Measurements from ENCODE around the gene SYNE1.
"Not testable (repeated sequence)": the region's sequence is repeated elsewhere in the genome, so short reads cannot be mapped to it uniquely, and the experiment has no call there.

Gene SYNE1

DNA sequence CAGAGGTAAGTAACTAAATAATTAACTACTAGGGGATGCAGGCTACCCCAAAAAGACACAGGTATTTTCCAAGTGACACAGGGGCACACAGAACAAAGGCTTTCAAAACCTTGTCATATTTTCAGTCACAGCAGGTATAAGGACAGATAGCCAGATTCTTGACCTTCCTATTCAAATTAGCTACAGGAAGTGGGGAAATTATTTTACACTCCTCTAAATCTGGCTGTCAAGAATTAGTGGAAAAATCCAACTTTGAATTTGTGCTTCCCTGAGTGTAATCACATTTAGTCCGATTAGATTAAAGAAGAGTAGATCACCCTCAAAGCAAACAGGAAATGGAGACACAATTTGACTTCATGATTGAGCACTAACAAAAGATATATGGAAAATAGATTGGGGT, 60.6 kb downstream of the SYNE1 start:
- no peak overlapping the region for H3K4me3 ChIP-seq (ENCODE audit: low read length)
- no peaks in the 10 kb centered on the region for H3K36me3 ChIP-seq (ENCODE audit: control insufficient read depth, insufficient read depth, low read length)
- H3K9ac ChIP-seq (ENCODE audit: low read length) = no peak overlapping the region
- H3K27me3 ChIP-seq (ENCODE audit: control insufficient read depth, insufficient read depth, low read length) = no peaks in the 10 kb centered on the region
- no peak overlapping the region for H3K27ac ChIP-seq (ENCODE audit: low read depth, low read length)
- H3K4me1 ChIP-seq (ENCODE audit: control insufficient read depth, insufficient read depth, low read length) = no peaks in the 10 kb centered on the region

DNA sequence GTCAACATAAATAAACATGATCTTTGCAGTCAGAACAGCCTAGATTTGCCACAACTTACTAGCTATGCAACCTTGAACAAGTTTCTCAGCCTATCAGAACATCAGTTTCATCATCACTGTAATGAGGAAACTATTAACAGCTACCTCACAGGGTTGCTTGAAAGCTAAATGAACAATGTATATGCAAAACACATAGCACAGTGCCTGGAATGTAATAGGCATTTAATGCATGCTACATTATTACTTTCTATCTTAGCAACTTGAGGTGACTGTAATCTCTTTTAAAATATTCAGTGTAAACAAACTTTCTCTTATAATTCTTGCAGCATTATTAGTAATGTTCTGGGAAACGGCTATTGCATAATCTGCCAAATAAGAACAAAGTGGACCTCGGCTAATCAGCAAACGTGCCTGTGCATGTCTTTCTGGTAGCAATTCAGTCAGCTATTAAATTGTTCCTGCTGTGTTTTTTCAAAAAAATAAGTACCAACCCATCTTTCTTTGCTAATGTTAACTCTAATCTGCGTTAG, 61.5 kb downstream of the SYNE1 start:
- H3K27me3 ChIP-seq (ENCODE audit: control insufficient read depth, insufficient read depth, low read length) = no peaks in the 10 kb centered on the region
- no peaks in the 10 kb centered on the region for H3K4me1 ChIP-seq (ENCODE audit: control insufficient read depth, insufficient read depth, low read length)
- no peak overlapping the region for H3K27ac ChIP-seq (ENCODE audit: low read depth, low read length)
- H3K4me3 ChIP-seq (ENCODE audit: low read length) = no peak overlapping the region
- no peak overlapping the region for H3K9ac ChIP-seq (ENCODE audit: low read length)
- H3K36me3 ChIP-seq (ENCODE audit: control insufficient read depth, insufficient read depth, low read length) = no peaks in the 10 kb centered on the region

DNA sequence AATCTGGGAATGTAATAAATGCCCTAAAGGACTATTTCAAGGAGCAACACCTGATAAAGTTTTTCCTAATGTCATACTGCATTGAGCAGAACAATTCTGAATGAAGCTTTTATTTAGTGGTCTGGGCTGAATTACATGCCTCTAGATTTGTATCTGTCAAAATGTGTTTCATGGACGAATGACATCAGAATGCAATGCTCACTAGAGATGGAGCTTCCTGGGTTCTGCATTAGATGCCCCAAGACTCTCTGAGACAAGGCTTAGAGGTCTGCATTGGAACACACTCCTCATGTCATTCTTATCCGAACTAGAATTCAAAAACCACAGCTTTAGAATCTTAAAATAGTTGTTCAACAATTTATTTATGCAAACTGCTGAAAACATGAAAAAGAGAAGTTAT, 62.0 kb downstream of the SYNE1 start:
- Histone ChIP-seq H3K27me3 (ENCODE audit: control insufficient read depth, insufficient read depth, low read length) (no peaks in the 10 kb centered on the region), H3K4me3 (ENCODE audit: low read length) (no peak overlapping the region), H3K36me3 (ENCODE audit: control insufficient read depth, insufficient read depth, low read length) (no peaks in the 10 kb centered on the region), H3K9ac (ENCODE audit: low read length) (no peak overlapping the region), H3K27ac (ENCODE audit: low read depth, low read length) (no peak overlapping the region), H3K4me1 (ENCODE audit: control insufficient read depth, insufficient read depth, low read length) (no peaks in the 10 kb centered on the region)

- no peaks in the 10 kb centered on the region for H3K36me3 ChIP-seq (ENCODE audit: control insufficient read depth, insufficient read depth, low read length)
- no peak overlapping the region for H3K4me3 ChIP-seq (ENCODE audit: low read length)
- H3K4me1 ChIP-seq (ENCODE audit: control insufficient read depth, insufficient read depth, low read length) = no peaks in the 10 kb centered on the region
- no peak overlapping the region for H3K9ac ChIP-seq (ENCODE audit: low read length)
- no peak overlapping the region for H3K27ac ChIP-seq (ENCODE audit: low read depth, low read length)
- no peaks in the 10 kb centered on the region for H3K27me3 ChIP-seq (ENCODE audit: control insufficient read depth, insufficient read depth, low read length)
These were observed 63.4 kb downstream of the SYNE1 start for GRCh38 chr6:152573762-152574161.

DNA sequence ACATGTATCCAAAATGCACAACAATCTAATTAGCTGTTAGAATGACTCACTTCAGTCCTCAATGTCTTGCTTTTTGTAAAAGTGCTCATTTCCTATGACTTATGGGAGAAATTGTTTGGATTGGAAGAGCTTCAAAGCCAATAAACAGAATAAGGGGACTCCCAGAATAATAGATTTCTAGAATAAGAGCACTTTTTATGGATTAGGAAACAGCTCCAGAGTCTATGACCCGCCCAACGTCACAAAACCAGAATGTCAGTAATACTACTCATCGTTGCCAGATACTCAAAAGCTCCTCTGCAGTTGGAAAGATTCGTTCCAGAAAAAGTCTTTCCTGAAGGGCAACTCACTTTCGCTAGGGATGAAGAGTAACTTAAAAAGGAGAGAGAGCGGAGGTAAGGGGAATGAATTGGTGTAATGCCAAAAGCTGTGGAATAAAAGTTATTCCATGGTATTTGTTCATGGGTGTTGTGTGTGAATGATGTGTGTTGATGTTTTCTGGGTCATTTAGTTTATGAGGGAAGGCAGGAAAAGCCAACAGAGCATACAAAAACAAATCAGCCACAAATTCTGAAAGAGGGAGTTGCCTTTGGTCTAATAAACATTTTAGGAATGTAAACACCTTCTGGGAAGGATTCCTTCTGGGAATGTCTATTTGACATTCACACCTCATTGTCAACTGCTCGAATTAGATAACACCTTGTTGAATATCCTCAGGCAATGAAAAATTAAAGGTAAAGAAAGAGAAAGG, 64.6 kb downstream of the SYNE1 start:
- Histone ChIP-seq H3K27me3 (ENCODE audit: control insufficient read depth, insufficient read depth, low read length) (no peaks in the 10 kb centered on the region), H3K4me1 (ENCODE audit: control insufficient read depth, insufficient read depth, low read length) (no peaks in the 10 kb centered on the region), H3K4me3 (ENCODE audit: low read length) (no peak overlapping the region), H3K36me3 (ENCODE audit: control insufficient read depth, insufficient read depth, low read length) (no peaks in the 10 kb centered on the region), H3K27ac (ENCODE audit: low read depth, low read length) (no peak overlapping the region), H3K9ac (ENCODE audit: low read length) (no peak overlapping the region)

- H3K4me3 ChIP-seq (ENCODE audit: low read length) = no peak overlapping the region
- H3K4me1 ChIP-seq (ENCODE audit: control insufficient read depth, insufficient read depth, low read length) = no peaks in the 10 kb centered on the region
- H3K27ac ChIP-seq (ENCODE audit: low read depth, low read length) = no peak overlapping the region
- H3K27me3 ChIP-seq (ENCODE audit: control insufficient read depth, insufficient read depth, low read length) = no peaks in the 10 kb centered on the region
- no peak overlapping the region for H3K9ac ChIP-seq (ENCODE audit: low read length)
- H3K36me3 ChIP-seq (ENCODE audit: control insufficient read depth, insufficient read depth, low read length) = no peaks in the 10 kb centered on the region
These were observed 65.2 kb downstream of the SYNE1 start for GRCh38 chr6:152571943-152572337.

- no peaks in the 10 kb centered on the region for H3K4me1 ChIP-seq (ENCODE audit: control insufficient read depth, insufficient read depth, low read length)
- H3K4me3 ChIP-seq (ENCODE audit: low read length) = no peak overlapping the region
- no peak overlapping the region for H3K9ac ChIP-seq (ENCODE audit: low read length)
- H3K36me3 ChIP-seq (ENCODE audit: control insufficient read depth, insufficient read depth, low read length) = no peaks in the 10 kb centered on the region
- no peak overlapping the region for H3K27ac ChIP-seq (ENCODE audit: low read depth, low read length)
- no peaks in the 10 kb centered on the region for H3K27me3 ChIP-seq (ENCODE audit: control insufficient read depth, insufficient read depth, low read length)
These were observed 66.1 kb downstream of the SYNE1 start for GRCh38 chr6:152571089-152571488.

DNA sequence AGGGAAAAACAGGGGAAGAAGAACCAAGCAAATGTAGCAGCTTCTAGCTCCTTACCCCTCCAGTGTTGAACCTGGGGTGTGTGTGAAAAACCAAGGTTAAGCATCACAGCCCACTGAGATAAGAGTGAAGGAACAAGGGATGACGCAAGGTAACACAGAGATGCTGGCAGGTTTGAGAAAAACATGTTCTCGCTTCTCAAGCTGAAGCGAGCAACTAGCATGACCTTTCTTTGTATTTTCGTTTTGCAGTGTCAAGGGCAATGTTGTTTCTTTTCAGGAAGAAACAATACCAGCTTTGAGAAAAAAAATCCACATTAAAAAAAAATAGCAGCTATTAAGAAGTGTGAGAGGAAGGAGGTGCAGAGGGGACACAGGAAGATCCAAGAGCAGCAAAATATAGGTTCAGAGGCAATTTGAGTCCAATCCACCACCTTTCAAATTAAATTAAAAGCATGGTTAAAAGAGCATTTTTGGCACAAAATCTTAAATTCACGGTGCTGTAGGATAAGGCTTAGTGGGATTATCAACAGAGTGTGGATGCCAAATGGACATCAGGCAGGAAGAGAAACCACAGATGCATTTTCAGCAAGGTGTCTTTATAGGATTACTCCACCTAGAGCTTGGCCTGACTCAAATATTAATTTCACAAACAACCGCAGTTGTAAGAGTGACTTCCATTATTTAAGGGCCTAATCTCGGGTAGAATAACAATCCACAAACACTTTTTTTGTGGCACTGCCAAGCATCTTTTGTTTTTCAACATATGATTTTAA, 70.9 kb downstream of the SYNE1 start:
- no peaks in the 10 kb centered on the region for H3K27me3 ChIP-seq (ENCODE audit: control insufficient read depth, insufficient read depth, low read length)
- H3K27ac ChIP-seq (ENCODE audit: low read depth, low read length) = no peak overlapping the region
- no peaks in the 10 kb centered on the region for H3K4me1 ChIP-seq (ENCODE audit: control insufficient read depth, insufficient read depth, low read length)
- H3K36me3 ChIP-seq (ENCODE audit: control insufficient read depth, insufficient read depth, low read length) = no peaks in the 10 kb centered on the region
- no peak overlapping the region for H3K4me3 ChIP-seq (ENCODE audit: low read length)
- no peak overlapping the region for H3K9ac ChIP-seq (ENCODE audit: low read length)

GRCh38 chr6:152563177-152563576, 74.0 kb downstream of the SYNE1 start:
- H3K9ac ChIP-seq (ENCODE audit: low read length) = no peak overlapping the region
- H3K27me3 ChIP-seq (ENCODE audit: control insufficient read depth, insufficient read depth, low read length) = no peaks in the 10 kb centered on the region
- H3K36me3 ChIP-seq (ENCODE audit: control insufficient read depth, insufficient read depth, low read length) = no peaks in the 10 kb centered on the region
- no peak overlapping the region for H3K27ac ChIP-seq (ENCODE audit: low read depth, low read length)
- no peak overlapping the region for H3K4me3 ChIP-seq (ENCODE audit: low read length)
- no peaks in the 10 kb centered on the region for H3K4me1 ChIP-seq (ENCODE audit: control insufficient read depth, insufficient read depth, low read length)

GRCh38 chr6:152558798-152559197, 78.4 kb downstream of the SYNE1 start:
- not testable (repeated sequence) for H3K9ac ChIP-seq (ENCODE audit: low read length); H3K36me3 ChIP-seq (ENCODE audit: control insufficient read depth, insufficient read depth, low read length); H3K4me1 ChIP-seq (ENCODE audit: control insufficient read depth, insufficient read depth, low read length); H3K27me3 ChIP-seq (ENCODE audit: control insufficient read depth, insufficient read depth, low read length); H3K4me3 ChIP-seq (ENCODE audit: low read length); H3K27ac ChIP-seq (ENCODE audit: low read depth, low read length)

- H3K9ac ChIP-seq (ENCODE audit: low read length) = no peak overlapping the region
- no peak overlapping the region for H3K4me3 ChIP-seq (ENCODE audit: low read length)
- no peaks in the 10 kb centered on the region for H3K27me3 ChIP-seq (ENCODE audit: control insufficient read depth, insufficient read depth, low read length)
- no peak overlapping the region for H3K27ac ChIP-seq (ENCODE audit: low read depth, low read length)
- H3K36me3 ChIP-seq (ENCODE audit: control insufficient read depth, insufficient read depth, low read length) = no peaks in the 10 kb centered on the region
- no peaks in the 10 kb centered on the region for H3K4me1 ChIP-seq (ENCODE audit: control insufficient read depth, insufficient read depth, low read length)
These were observed 79.7 kb downstream of the SYNE1 start for GRCh38 chr6:152557502-152557901.

GRCh38 chr6:152554851-152555250, 82.3 kb downstream of the SYNE1 start:
- Histone ChIP-seq H3K4me1 (ENCODE audit: control insufficient read depth, insufficient read depth, low read length) (no peaks in the 10 kb centered on the region), H3K4me3 (ENCODE audit: low read length) (no peak overlapping the region), H3K27me3 (ENCODE audit: control insufficient read depth, insufficient read depth, low read length) (no peaks in the 10 kb centered on the region), H3K27ac (ENCODE audit: low read depth, low read length) (no peak overlapping the region), H3K36me3 (ENCODE audit: control insufficient read depth, insufficient read depth, low read length) (no peaks in the 10 kb centered on the region), H3K9ac (ENCODE audit: low read length) (no peak overlapping the region)
